GM12865 (cell line): ENCODE data around the gene ERBB4.
"Not testable (repeated sequence)": the region's sequence is repeated elsewhere in the genome, so short reads cannot be mapped to it uniquely, and the experiment has no call there.

Source experiments
- DNase-seq: peaks from one replicate; pipeline ENCODE4 v3.0.0; 2010; ENCODE audit warnings: low read depth
- H3K4me3 ChIP-seq: 2 replicates; pipeline ENCODE4 v1.5.1; 2011; ENCODE audit warnings: mild to moderate bottlenecking, low read depth, low read length, control low read depth
- CTCF ChIP-seq: IDR thresholded peaks from 2 replicates; pipeline ENCODE4 v1.5.1; 2011; ENCODE audit warnings: low read length, control low read depth, low read depth, inconsistent platforms; ENCODE audit not compliant: insufficient read depth; ENCODE audit errors: missing control alignments

ERBB4 gene

GRCh38 chr2:212245880-212246279 lies 292.7 kb downstream of the ERBB4 start:
- H3K4me3 ChIP-seq, result no peak overlapping the region
- TF ChIP-seq CTCF, result no peak
- DNase-seq, result no peak

GRCh38 chr2:212242724-212243123 lies 295.9 kb downstream of the ERBB4 start:
- H3K4me3 ChIP-seq, result no peak overlapping the region
- no peak for DNase-seq
- no peak for TF ChIP-seq CTCF

- not testable (repeated sequence) for DNase-seq, H3K4me3 ChIP-seq
These were observed 300.4 kb downstream of the ERBB4 start for GRCh38 chr2:212238152-212238551.

- no peak overlapping the region for H3K4me3 ChIP-seq
- no peak for TF ChIP-seq CTCF
- DNase-seq, result no peak
These were observed 301.1 kb downstream of the ERBB4 start for GRCh38 chr2:212237350-212238095.

- TF ChIP-seq CTCF, result no peak
- H3K4me3 ChIP-seq, result no peak overlapping the region
- DNase-seq, result no peak
These were observed 309.8 kb downstream of the ERBB4 start for GRCh38 chr2:212228743-212229171.

DNA sequence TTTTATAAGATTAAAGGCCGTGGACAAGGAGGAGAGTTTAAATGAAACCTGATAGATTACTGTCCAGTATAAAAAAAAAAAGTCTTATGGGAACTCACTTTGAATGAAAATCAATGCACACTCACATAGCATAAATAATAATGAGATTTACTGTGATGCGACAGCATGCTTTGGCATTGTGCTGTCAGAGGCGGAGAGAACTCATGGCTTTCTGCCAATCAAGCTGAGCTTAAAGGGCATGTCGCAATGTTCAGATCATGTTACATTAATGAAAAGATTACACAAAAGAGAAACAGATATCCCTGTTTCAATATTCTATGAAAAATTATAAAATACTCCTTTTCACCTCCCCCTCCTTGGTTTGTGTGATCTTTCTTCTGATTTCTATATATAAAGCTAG lies 310.8 kb downstream of the ERBB4 start:
- no peak for DNase-seq
- no peak overlapping the region for H3K4me3 ChIP-seq
- TF ChIP-seq CTCF, result no peak

GRCh38 chr2:212226114-212226513 lies 312.5 kb downstream of the ERBB4 start:
- DNase-seq, result no peak
- no peak for TF ChIP-seq CTCF
- no peak overlapping the region for H3K4me3 ChIP-seq
